HepG2 (cell line): ENCODE results near the gene MAP6D1. TPM values are rescaled to one million over a fixed set of nuclear protein-coding genes. Genes with fewer than 3 reads are reported as not detected.

Experiments
- ATAC-seq: fragments of 200-7000 bp; cut with Tn5 transposase; 3 replicates; pipeline ENCODE4 v1.9.1; 2020; ENCODE audit warnings: mild to moderate bottlenecking, moderate library complexity
- BruUV-seq: library from RNA; stranded (reverse); fragments of 400-500 nt; replicated peaks from 2 replicates; lab custom pipeline; 2021; lab: Mats Ljungman, UMichigan
- CTCF ChIA-PET: fragments of 300-600 bp; formaldehyde crosslinking; extraction: SDS; loops from one replicate; lab custom pipeline; 2021; ENCODE audit warnings: low total read pairs, inconsistent platforms, low intra/inter-chr PET ratio; lab: Yijun Ruan, JAX
- POLR2A ChIA-PET: fragments of 350-600 bp; sonication (Branson Sonifier 250); formaldehyde crosslinking; loops from one replicate; lab custom pipeline; 2020; ENCODE audit warnings: antibody characterized with exemption, inconsistent platforms; lab: Yijun Ruan, JAX
- DNase-seq: peaks from one replicate; pipeline ENCODE4 v3.0.0-alpha.2; 2015; ENCODE audit warnings: low spot score
- FAIRE-seq: peaks from 3 replicates; lab custom pipeline; 2011; peaks lifted over from hg19 to GRCh38; lab: Jason Lieb, UNC
- H2AFZ ChIP-seq: one replicate; pipeline ENCODE4 v1.6.1; 2011; ENCODE audit warnings: low read length, inconsistent platforms
- H3K27ac ChIP-seq: fragments of 300-600 bp; 3 replicates; pipeline ENCODE4 v1.8.0; 2011; ENCODE audit warnings: mixed run types, mild to moderate bottlenecking, mixed read lengths, low read length, inconsistent platforms; ENCODE audit not compliant: insufficient read depth; ENCODE audit errors: extremely low read length
- H3K27me3 ChIP-seq, 2 experiments: fragments of 200-600 bp in 1 of 2; 2 replicates in 1 of 2; 3 replicates in 1 of 2; pipeline versions ENCODE4 v1.6.0 to v1.8.0; 2011; ENCODE audit warnings: low read length in 2 of 2, mild to moderate bottlenecking in 2 of 2, moderate library complexity in 2 of 2, inconsistent platforms in 1 of 2; ENCODE audit not compliant: insufficient read depth in 2 of 2, control insufficient read depth in 1 of 2
- H3K36me3 ChIP-seq, 2 experiments: fragments of 200-600 bp in 1 of 2; replicated peaks in 1 of 2; 2 replicates in 1 of 2; 3 replicates in 1 of 2; pipeline versions ENCODE4 v1.5.1 to v1.8.0; 2011; ENCODE audit warnings: low read length in 2 of 2, inconsistent platforms in 1 of 2; ENCODE audit not compliant: insufficient read depth in 2 of 2, control insufficient read depth in 1 of 2
- H3K4me1 ChIP-seq: 2 replicates; pipeline ENCODE4 v1.5.1; 2012; ENCODE audit warnings: low read length, inconsistent platforms; ENCODE audit not compliant: insufficient read depth
- H3K4me2 ChIP-seq: 2 replicates; pipeline ENCODE4 v1.6.0; 2011; ENCODE audit warnings: low read depth, low read length, inconsistent platforms
- H3K4me3 ChIP-seq, 3 experiments: fragments of 200-600 bp in 1 of 3; sonication (generic), shearing (Covaris generic) in 1 of 3; replicated peaks in 1 of 3; 2 replicates each; pipeline ENCODE4 v1.5.1; 2011 to 2016; ENCODE audit warnings: low read length in 3 of 3, inconsistent platforms in 2 of 3, low read depth in 2 of 3, mild to moderate bottlenecking in 2 of 3, control low read depth in 1 of 3, mixed read lengths in 1 of 3; ENCODE audit not compliant: insufficient read depth in 1 of 3
- H3K79me2 ChIP-seq: one replicate; pipeline ENCODE4 v1.6.1; 2011; ENCODE audit warnings: low read length, inconsistent platforms; ENCODE audit not compliant: insufficient read depth
- H3K9ac ChIP-seq: 2 replicates; pipeline ENCODE4 v1.6.0; 2011; ENCODE audit warnings: mild to moderate bottlenecking, low read depth, low read length, inconsistent platforms; ENCODE audit not compliant: insufficient read depth
- H3K9me3 ChIP-seq: 2 replicates; pipeline ENCODE4 v1.5.1; 2012; ENCODE audit warnings: mild to moderate bottlenecking, low read length
- H4K20me1 ChIP-seq: 2 replicates; pipeline ENCODE4 v1.6.0; 2011; ENCODE audit warnings: inconsistent platforms, mild to moderate bottlenecking, low read length, moderate library complexity; ENCODE audit not compliant: insufficient read depth
- DR1 ChIP-seq: sonication (generic); formaldehyde crosslinking; IDR thresholded peaks from 2 replicates; pipeline ENCODE4 v1.8.0; 2021; ENCODE audit warnings: mild to moderate bottlenecking, missing genetic modification reagents, inconsistent platforms
- KLF11 ChIP-seq: IDR thresholded peaks from 2 replicates; pipeline ENCODE4 v1.6.1; 2016; ENCODE audit warnings: missing compliant biosample characterization
- MBNL3 ChIP-seq: fragments of 250-450 bp; sonication (Bioruptor Pico); conservative IDR thresholded peaks from 2 replicates; pipeline ENCODE4 v1.8.0; 2022; ENCODE audit warnings: mild to moderate bottlenecking, inconsistent platforms
- MED1 ChIP-seq: sonication (generic); formaldehyde crosslinking; IDR thresholded peaks from 2 replicates; pipeline ENCODE4 v1.4.0; 2020; ENCODE audit warnings: missing genetic modification reagents
- MEIS2 ChIP-seq: sonication (generic); formaldehyde crosslinking; IDR thresholded peaks from 2 replicates; pipeline ENCODE4 v1.9.0; 2021; ENCODE audit warnings: mild to moderate bottlenecking, missing genetic modification reagents
- SPEN ChIP-seq: sonication (generic); formaldehyde crosslinking; IDR thresholded peaks from 2 replicates; pipeline ENCODE4 v1.5.1; 2020; ENCODE audit warnings: low read depth, mild to moderate bottlenecking, missing genetic modification reagents
- ZHX2 ChIP-seq, 2 experiments: sonication (generic) in 1 of 2; formaldehyde crosslinking in 1 of 2; IDR thresholded peaks; 2 replicates each; pipeline versions ENCODE4 v1.6.1 to v1.9.0; 2014 to 2022; ENCODE audit warnings: antibody characterized with exemption in 1 of 2, borderline replicate concordance in 1 of 2, inconsistent platforms in 1 of 2, low read depth in 1 of 2, missing genetic modification reagents in 1 of 2
- WGBS: methylation state at CpG from one replicate; pipeline ENCODE4 v1.1.6; 2017; ENCODE audit warnings: low lambda C conversion rate; 5-methylcytosine and 5-hydroxymethylcytosine counted together
- in situ Hi-C: cut with HindIII; loops from 2 replicates; pipeline ENCODE4 v1.10.0; 2017; ENCODE audit warnings: low pct_unique_long_range_greater_than_20kb; ENCODE audit not compliant: extremely low pct_ligation_motif_present
- intact Hi-C: fragments of 100-400 bp; cut with micrococcal nuclease; formaldehyde crosslinking; loops from one replicate; pipeline ENCODE4 v1.10.0; 2022; ENCODE audit not compliant: unreplicated experiment
- polyA plus RNA-seq, 8 experiments: library from polyadenylated mRNA; depleted of rRNA in 3 of 8; stranded (reverse) in 7 of 8; unstranded in 1 of 8; fragments of >200 nt; fragmentation: Illumina TruSeq in 4 of 8; extraction: Trizol in 4 of 8; gene quantifications; 2 replicates each; pipeline versions ENCODE4 v1.2.1 to v1.2.3, GENCODE V29; 2011 to 2016; ENCODE audit warnings: low read depth in 4 of 8, missing spikeins in 1 of 8, mixed read lengths in 1 of 8; ENCODE audit not compliant: insufficient read depth in 1 of 8
- total RNA-seq, 5 experiments: library from RNA; depleted of rRNA; stranded (reverse); fragments of >200 nt; fragmentation: Illumina TruSeq; extraction: Trizol; gene quantifications; 2 replicates each; pipeline ENCODE4 v1.2.3, GENCODE V29; 2016; ENCODE audit warnings: low read depth in 1 of 5

Gene MAP6D1
- total and polyA plus RNA-seq, 2 of the 13 experiments (the other 11 are each of a cell fraction or from before 2014, with no cell fraction given): 0.12 to 0.62 TPM

- POLR2A ChIA-PET: no interaction called here
- 100% methylated on average over 6 of the region's 6 CpGs for WGBS
- CTCF ChIA-PET: no interaction called here
- no peak overlapping the region for H3K9ac ChIP-seq
- no peak overlapping the region for H3K27ac ChIP-seq
- no peak for TF ChIP-seq SPEN (CRISPR knock-in tag)
- TF ChIP-seq MEIS2 (CRISPR knock-in tag): no peak
- TF ChIP-seq MBNL3 (CRISPR knock-in tag): no peak
- TF ChIP-seq DR1: no peak
- no peak for TF ChIP-seq MED1 (CRISPR knock-in tag)
- no peak for TF ChIP-seq KLF11 (CRISPR knock-in tag)
- TF ChIP-seq ZHX2 (IDR thresholded peaks at IDR 0.05; ENCODE audit: low read depth): no peak
- no peak for TF ChIP-seq ZHX2 (CRISPR knock-in tag; IDR thresholded peaks at IDR 0.05; ENCODE audit: borderline replicate concordance)
- FAIRE-seq (no peak), DNase-seq (no peak), ATAC-seq (no peak)
- H3K4me1 ChIP-seq: no peaks in the 10 kb centered on the region
- no peaks in the 10 kb centered on the region for H4K20me1 ChIP-seq
- no TSS peak for BruUV-seq
- no peak overlapping the region for H2AFZ ChIP-seq
- no peaks in the 10 kb centered on the region for H3K9me3 ChIP-seq
- no peak overlapping the region for H3K4me2 ChIP-seq
- no peaks in the 10 kb centered on the region for H3K79me2 ChIP-seq
- H3K36me3 ChIP-seq: peaks cover 21 to 69% of the 10 kb centered on the region in 2 experiments
- intact Hi-C loops (no loop called here), in situ Hi-C loops (no loop called here)
- no peak overlapping the region for H3K4me3 ChIP-seq
- no peaks in the 10 kb centered on the region for H3K27me3 ChIP-seq
These were observed 44.1 kb downstream of the MAP6D1 start for GRCh38 chr3:183781246-183781645.
